ENCODE results near the gene LILRA6.

- TF ChIP-seq CTCF (IDR thresholded peaks at IDR 0.05) (no peak), POLR2A (IDR thresholded peaks at IDR 0.05) (no peak)
Observed at GRCh38 chr19:54199401-54199800, 43.2 kb downstream of the LILRA6 start.
